ENCODE data around the gene SCN8A. TPM values are rescaled to one million over a fixed set of nuclear protein-coding genes. Genes with fewer than 3 reads are reported as not detected.

The SCN8A gene
- total RNA-seq, 1 donor from 2014 or later, result 2.7 TPM

DNA sequence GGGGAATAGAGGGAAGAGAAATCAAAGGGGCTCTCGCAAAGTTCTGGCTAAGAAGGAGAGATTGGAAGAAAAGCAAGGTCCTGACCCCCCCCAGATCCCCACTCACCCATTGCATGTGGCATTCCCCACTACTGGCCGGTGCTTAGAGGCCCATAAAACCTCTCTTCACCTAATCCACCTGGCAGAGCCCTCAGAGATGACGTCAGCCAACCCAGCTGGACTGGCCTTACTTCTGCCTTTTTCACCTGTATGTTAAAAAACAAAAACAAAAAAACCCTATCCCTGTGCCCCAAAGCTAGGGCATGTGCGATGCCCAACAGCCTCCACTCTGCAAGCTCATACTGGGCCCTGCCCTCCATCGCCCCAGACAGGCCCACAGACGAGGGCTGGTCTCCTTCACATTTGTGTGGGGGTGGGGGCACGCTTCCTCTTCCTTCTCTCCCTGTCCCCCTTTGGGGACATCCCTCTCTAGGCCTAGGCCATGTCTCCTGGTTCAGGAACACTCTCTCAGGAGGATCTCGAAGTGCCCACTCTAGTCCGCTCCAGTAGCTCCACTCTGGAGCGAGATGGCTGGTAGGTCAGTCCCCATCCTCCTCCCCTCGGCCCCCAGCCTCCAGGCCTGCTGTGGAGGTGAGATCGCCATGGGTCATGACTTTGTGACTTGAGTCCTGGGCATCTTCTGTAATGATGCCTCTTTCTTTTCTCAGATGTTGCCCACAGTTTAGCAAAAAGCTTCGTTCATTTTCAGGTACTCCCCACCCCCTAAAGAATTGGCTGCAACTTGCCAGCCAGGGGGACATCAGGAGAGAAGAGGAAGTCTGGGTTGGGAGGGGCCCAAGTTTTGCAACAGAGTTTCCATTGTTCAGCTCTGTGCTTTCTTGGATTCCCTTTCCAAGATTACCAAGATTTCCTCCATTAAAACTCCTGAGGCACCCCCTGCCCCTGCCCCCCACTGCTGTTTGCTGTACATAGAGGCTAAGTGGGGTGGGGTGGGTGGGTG lies 220.5 kb downstream of the SCN8A start:
- TF ChIP-seq, protein P1, sequence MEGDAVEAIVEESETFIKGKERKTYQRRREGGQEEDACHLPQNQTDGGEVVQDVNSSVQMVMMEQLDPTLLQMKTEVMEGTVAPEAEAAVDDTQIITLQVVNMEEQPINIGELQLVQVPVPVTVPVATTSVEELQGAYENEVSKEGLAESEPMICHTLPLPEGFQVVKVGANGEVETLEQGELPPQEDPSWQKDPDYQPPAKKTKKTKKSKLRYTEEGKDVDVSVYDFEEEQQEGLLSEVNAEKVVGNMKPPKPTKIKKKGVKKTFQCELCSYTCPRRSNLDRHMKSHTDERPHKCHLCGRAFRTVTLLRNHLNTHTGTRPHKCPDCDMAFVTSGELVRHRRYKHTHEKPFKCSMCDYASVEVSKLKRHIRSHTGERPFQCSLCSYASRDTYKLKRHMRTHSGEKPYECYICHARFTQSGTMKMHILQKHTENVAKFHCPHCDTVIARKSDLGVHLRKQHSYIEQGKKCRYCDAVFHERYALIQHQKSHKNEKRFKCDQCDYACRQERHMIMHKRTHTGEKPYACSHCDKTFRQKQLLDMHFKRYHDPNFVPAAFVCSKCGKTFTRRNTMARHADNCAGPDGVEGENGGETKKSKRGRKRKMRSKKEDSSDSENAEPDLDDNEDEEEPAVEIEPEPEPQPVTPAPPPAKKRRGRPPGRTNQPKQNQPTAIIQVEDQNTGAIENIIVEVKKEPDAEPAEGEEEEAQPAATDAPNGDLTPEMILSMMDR (IDR thresholded peaks at IDR 0.05; ENCODE audit: unreplicated experiment), result no peak
- no peak overlapping the region for H3K27ac Mint-ChIP-seq
- no peak overlapping the region for H3K4me3 Mint-ChIP-seq
- H3K36me3 Mint-ChIP-seq, result no peaks in the 10 kb centered on the region
- no peaks in the 10 kb centered on the region for H3K9me3 Mint-ChIP-seq
- DNase-seq (ENCODE audit: low spot score in 2 of 2, unreplicated experiment in 2 of 2), result no peak
- peaks cover 15% of the 10 kb centered on the region for H3K27me3 Mint-ChIP-seq (ENCODE audit: low read depth)
- H3K4me1 Mint-ChIP-seq, result peaks cover 7% of the 10 kb centered on the region

DNA sequence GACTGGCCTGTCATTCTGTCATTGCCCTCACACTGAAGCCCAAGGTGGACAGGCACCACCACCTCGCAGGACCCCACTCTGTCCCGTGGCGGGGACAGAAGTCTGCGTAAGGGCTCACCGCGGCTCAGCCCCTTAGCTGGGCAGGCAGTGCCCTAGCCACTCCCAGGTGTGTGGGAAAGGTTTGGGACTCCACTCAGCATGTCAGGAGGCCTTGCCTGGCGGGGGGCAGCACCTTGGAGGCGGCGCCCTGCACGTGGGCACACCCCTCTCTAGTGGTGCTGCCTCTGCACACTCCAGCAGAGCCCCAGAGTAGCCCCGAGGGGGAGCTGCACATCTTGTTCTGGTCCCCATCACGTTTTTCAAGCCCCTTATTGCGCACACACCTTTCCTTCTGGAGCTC lies 221.8 kb downstream of the SCN8A start:
- Mint-ChIP-seq H3K4me3 (peak overlapping the region; percentile 52), H3K4me1 (peaks cover 14% of the 10 kb centered on the region), H3K36me3 (no peaks in the 10 kb centered on the region), H3K27me3 (ENCODE audit: low read depth) (peaks cover 15% of the 10 kb centered on the region), H3K27ac (no peak overlapping the region), H3K9me3 (no peaks in the 10 kb centered on the region)
- TF ChIP-seq, protein P1 (IDR thresholded peaks at IDR 0.05; ENCODE audit: unreplicated experiment), result no peak
- DNase-seq (ENCODE audit: low spot score in 2 of 2, unreplicated experiment in 2 of 2), result no peak

DNA sequence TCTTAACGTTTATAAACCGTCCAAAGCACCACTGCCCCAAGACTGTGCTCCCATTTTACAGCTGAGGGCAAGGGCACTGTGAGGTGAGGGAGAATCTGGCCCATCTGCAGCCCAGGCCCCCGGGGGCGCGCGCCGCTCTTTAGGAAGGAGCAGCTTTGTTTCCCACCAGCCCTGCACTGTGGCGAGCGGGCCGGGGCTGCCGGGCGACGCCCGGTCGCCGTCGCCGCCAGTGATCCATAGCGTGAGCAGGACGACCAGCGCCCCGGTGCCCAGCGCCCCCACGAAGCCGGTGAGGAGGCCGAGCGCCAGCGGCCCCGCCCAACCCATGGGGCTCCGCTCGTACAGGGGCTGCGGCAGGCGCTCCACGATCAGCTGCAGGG lies 222.9 kb downstream of the SCN8A start:
- peak overlapping the region; percentile 52 for H3K4me3 Mint-ChIP-seq
- H3K9me3 Mint-ChIP-seq, result no peaks in the 10 kb centered on the region
- TF ChIP-seq, protein P1 (IDR thresholded peaks at IDR 0.05; ENCODE audit: unreplicated experiment), result no peak
- peaks cover 22% of the 10 kb centered on the region for H3K4me1 Mint-ChIP-seq
- H3K36me3 Mint-ChIP-seq, result no peaks in the 10 kb centered on the region
- no peak for DNase-seq (ENCODE audit: low spot score in 2 of 2, unreplicated experiment in 2 of 2)
- peaks cover 15% of the 10 kb centered on the region for H3K27me3 Mint-ChIP-seq (ENCODE audit: low read depth)
- H3K27ac Mint-ChIP-seq, result no peak overlapping the region

DNA sequence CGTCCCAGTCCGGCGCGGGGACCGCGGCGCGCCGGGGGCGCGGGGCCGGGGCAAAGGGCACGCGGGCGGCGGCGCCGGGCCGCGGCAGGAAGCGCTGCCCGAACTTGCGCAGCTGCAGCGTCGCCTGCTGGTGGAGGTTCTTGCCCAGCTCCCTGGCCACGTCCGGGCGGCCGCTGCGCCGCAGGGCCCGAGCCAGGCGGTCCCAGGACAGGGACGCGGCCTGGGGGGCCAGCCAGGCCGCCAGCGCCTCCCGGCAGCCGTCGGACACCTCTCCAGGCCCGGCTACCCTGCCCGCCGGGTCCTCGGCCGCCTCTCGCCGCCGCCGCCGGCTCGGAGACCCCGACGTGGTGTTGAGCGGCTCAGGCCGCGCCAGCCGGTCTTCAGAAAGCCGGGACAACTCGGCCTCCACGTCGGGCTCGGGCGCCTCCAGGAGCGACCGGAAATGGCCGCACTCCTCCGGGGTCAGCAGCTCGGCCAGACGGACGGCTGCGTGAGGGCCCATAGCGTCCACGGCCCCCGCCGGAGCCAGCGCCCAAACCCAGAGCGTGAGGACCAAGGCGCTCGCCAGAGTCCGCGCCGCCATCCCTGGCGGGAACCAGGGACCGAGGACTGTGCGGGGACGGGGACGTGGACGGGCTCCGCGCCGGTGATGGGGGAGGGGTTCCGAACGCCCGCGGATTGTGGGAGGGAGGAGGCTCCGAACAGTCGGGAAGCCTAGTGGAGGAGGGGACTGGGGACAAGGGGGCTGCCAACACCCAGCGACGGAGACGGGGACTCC lies 223.5 kb downstream of the SCN8A start:
- H3K4me1 Mint-ChIP-seq, result peaks cover 23% of the 10 kb centered on the region
- H3K9me3 Mint-ChIP-seq, result no peaks in the 10 kb centered on the region
- TF ChIP-seq, protein P1 (IDR thresholded peaks at IDR 0.05; ENCODE audit: unreplicated experiment), result no peak
- H3K27ac Mint-ChIP-seq, result no peak overlapping the region
- peak; percentile 45 to 76 for DNase-seq (ENCODE audit: low spot score in 2 of 2, unreplicated experiment in 2 of 2)
- H3K4me3 Mint-ChIP-seq, result peak overlapping the region; percentile 57
- H3K27me3 Mint-ChIP-seq (ENCODE audit: low read depth), result peaks cover 15% of the 10 kb centered on the region
- no peaks in the 10 kb centered on the region for H3K36me3 Mint-ChIP-seq

DNA sequence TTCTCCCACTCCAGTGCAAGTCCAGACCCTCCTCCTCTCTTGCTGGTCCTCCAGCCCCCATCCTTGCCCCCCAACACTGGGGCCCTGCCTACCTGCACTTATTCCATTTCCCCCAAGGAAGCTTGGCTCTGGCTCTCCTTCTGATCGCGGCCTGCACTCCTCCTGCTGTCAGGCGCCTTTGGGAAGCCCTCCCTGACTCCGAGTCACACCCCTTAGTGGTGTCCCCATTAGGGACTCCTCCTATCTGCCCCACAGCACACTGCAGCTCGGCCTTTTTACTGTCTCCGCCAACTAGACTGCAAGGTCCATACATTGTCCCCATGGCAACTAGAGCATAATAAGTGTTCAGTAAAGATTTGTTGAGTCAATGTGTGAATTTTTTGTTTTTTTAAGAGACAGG lies 224.5 kb downstream of the SCN8A start:
- Mint-ChIP-seq H3K27ac (no peak overlapping the region), H3K9me3 (no peaks in the 10 kb centered on the region), H3K27me3 (ENCODE audit: low read depth) (peaks cover 15% of the 10 kb centered on the region), H3K4me1 (peaks cover 28% of the 10 kb centered on the region), H3K4me3 (peak overlapping the region; percentile 57), H3K36me3 (no peaks in the 10 kb centered on the region)
- TF ChIP-seq, protein P1 (IDR thresholded peaks at IDR 0.05; ENCODE audit: unreplicated experiment), result no peak
- DNase-seq (ENCODE audit: low spot score in 2 of 2, unreplicated experiment in 2 of 2), result no peak
